T47D (cell line): ENCODE results near the gene AUTS2.

Experiments used
- DNase-seq, 2 experiments: peaks; one replicate each; pipeline versions ENCODE4 v3.0.0 to v3.0.0-alpha.2; 2011 to 2012; ENCODE audit warnings: low read depth in 1 of 2, low spot score in 1 of 2
- JUND ChIP-seq: IDR thresholded peaks from 2 replicates; pipeline ENCODE4 v1.6.1; 2012; ENCODE audit warnings: low read depth
- in situ Hi-C: cut with HindIII; loops from 2 replicates; pipeline ENCODE4 v1.10.0; 2016; ENCODE audit warnings: low sequenced_read_pairs, low pct_unique_long_range_greater_than_20kb

Gene AUTS2

DNA sequence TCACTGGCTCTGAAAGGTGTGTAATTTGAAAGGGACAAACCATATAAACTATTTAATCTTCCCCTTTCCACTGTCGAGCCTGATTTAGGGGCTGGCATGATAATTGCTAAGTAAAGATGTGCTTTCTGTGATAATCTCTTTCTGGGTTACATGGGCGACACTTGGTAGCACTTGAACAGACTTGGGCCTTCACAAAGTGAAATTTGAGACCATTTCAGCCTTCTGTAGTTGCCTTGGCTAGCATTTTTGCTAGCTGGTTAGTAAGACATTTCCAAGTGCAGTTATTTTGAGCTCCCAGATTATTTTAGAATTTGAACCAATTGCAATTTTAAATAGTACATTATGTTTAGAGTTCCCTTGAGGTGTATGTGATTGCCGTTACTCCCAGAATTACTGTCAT lies 1101.0 kb downstream of the AUTS2 start:
- in situ Hi-C loops: no loop called here
- TF ChIP-seq JUND: no peak
- no peak for DNase-seq

DNA sequence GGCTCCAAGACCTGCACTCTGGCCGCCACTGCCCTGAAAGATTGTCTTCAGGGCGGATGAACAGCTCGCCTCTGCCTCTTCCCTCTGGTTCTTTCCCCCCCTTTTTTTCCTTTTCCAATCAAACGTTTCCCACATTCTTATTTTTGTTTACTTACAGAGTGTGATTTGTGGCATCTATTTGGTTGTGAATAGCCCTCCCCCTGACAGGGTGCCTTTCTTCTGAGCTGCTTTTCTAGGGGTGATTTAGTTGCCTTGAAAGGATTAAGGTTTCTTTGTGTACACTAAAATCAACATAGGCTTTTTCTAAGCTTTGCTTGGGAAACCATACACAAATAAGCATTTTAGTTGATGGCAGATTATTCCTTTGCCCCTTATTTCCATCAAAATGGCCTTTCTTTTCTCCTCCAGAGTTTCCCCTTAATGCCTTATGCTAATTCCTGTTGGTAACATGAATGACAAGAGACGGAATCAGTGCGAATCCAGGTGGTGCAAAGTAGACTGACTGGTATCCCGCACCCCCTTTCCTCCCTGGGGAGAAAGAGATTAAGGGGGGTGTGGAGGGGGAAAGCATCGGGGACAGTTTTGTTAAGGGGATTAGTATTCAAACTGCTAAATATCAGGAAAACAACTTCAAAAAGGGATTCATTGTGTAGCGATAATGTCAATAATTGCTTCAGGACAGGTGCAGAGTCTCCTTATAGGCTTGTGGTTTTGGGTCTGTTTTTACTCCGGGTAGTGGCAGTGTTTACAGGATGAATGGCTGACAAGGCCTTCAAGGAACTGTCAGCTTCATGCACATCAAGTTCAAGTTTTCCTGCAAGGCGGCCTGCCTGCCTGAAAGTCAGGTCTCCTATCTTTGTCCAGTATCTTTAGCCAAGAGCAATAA lies 1102.0 kb downstream of the AUTS2 start:
- in situ Hi-C loops: no loop called here
- peak in 1 of 2 experiments; percentile 52 for DNase-seq
- TF ChIP-seq JUND: no peak

- no peak for DNase-seq
- in situ Hi-C loops: no loop called here
These were observed 1102.7 kb downstream of the AUTS2 start for GRCh38 chr7:70700941-70701425.

DNA sequence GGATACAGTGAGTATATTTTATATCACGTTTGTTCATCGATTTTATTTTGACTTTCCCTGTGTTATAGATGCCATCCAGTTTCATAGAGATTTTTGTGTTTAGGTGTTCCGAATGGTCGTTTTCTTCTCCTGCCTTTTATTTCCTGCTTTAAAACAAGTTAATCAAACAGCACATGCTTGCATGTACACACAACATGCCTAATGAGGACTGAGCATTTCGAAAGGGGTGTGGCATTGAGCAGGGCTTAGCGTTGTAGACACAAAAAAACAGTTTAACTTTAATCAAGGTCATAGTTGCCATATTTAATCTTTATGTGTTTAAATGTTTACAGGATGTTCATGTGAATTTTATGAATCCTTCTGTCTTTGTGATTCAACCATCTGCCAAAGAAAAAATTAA lies 1103.2 kb downstream of the AUTS2 start:
- TF ChIP-seq JUND: no peak
- DNase-seq: no peak
- in situ Hi-C loops: no loop called here

More at GRCh38 chr7:70700941-70701425, 1102.7 kb downstream of the AUTS2 start:
- TF ChIP-seq JUND: no peak

- DNase-seq: no peak
- TF ChIP-seq JUND: no peak
- in situ Hi-C loops: no loop called here
These were observed 1103.7 kb downstream of the AUTS2 start for GRCh38 chr7:70701991-70702390.

GRCh38 chr7:70703785-70704184 lies 1105.5 kb downstream of the AUTS2 start:
- in situ Hi-C loops: no loop called here
- no peak for DNase-seq
- TF ChIP-seq JUND: no peak

- TF ChIP-seq JUND: no peak
- in situ Hi-C loops: no loop called here
- DNase-seq: no peak
These were observed 1106.6 kb downstream of the AUTS2 start for GRCh38 chr7:70704831-70705346.

DNA sequence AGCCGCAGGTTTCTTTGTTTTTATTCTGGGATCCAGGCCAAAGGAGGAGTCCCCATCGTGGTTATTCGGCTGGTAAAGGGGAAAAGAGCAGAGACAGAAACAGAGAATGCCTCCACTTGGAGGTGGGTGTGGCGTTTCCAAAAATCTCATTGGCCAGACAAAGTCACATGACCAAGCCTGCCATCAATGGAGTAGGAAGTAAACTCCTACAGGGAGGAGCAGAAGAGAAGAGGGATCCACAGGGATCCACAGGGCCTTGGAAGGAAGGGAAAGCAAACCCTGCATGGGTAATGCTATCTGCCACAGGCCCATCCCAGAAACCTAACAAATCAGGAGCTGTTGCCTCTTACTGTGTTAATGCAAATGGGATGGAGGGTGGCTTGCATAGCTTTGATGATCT lies 1107.9 kb downstream of the AUTS2 start:
- no peak for DNase-seq
- in situ Hi-C loops: no loop called here
- no peak for TF ChIP-seq JUND

DNA sequence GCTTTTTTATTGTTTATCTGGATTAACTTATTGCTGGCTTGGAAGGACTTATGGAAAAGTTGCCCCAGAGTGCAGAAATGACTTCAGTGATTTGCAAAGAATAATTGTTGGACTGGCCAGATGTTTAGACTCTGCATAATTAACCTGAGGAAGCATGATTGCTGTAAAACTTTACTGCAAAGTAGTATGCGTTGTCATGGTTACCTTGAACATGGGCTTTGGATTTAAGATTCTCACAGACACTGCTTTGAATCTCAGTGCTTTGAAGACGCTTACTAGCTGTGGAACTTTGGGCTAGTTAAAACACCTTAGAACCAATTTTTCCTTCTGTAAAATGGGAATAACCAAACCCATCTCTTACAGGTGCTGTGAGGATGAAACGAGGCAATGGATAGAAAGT lies 1108.4 kb downstream of the AUTS2 start:
- no peak for TF ChIP-seq JUND
- DNase-seq: no peak
- in situ Hi-C loops: no loop called here

- DNase-seq: no peak
- in situ Hi-C loops: no loop called here
- no peak for TF ChIP-seq JUND
These were observed 1109.6 kb downstream of the AUTS2 start for GRCh38 chr7:70707823-70708243.

DNA sequence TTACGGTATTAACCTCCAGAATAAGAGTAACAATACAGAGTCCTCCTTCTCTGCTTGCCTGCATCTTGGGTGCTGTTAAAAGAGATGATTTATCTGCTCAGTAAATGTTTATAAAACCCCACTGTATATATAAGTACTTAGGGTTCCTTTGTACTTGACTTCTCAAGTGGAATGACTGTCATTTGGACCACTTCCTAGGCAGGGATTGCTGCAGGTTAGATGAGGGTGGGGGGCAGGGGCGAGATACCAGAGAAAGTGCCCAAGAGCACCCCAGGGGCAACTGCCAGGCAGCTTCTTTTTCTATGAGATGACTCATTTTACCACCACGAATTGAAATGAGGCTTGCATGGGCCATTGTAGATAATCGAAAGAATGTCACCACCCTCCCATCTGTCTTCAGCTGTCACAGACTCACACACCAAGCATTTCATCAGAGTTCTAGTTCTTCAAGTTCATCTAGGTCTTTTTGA lies 1111.8 kb downstream of the AUTS2 start:
- peak in 1 of 2 experiments; percentile 69 for DNase-seq
- in situ Hi-C loops: no loop called here
- no peak for TF ChIP-seq JUND

- no peak for TF ChIP-seq JUND
- in situ Hi-C loops: no loop called here
- no peak for DNase-seq
These were observed 1112.4 kb downstream of the AUTS2 start for GRCh38 chr7:70710651-70711050.

DNA sequence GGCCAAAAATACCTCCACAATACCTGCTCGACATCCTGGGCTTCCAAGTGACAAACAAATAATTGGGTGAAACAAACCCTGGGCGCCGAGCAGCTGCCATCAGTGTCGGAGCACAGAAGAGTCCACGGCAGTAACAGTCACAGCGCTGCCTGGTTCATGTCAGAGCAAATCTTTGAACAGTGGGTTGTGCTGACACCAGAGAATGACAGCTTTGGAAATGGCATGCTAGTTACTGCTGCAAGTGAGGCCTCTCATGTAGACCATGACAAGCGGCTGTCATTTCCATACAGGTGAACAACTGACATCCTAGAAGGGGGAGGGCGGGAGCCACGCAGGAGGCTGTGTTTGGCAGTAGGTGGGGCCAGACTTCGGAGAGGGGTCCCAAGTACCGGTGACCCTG lies 1113.2 kb downstream of the AUTS2 start:
- no peak for DNase-seq
- in situ Hi-C loops: no loop called here
- TF ChIP-seq JUND: no peak
